GM12872 (cell line): Measurements from ENCODE around the gene MGME1.

Experiments
- CTCF ChIP-seq: IDR thresholded peaks from 3 replicates; pipeline ENCODE4 v1.5.1; 2011; ENCODE audit warnings: low read depth, mild to moderate bottlenecking, low read length, moderate library complexity; ENCODE audit not compliant: insufficient read depth

Gene MGME1

GRCh38 chr20:17992224-17992637 is 23.4 kb downstream of the MGME1 start:
- no peak for TF ChIP-seq CTCF

GRCh38 chr20:17992847-17993513 is 24.2 kb downstream of the MGME1 start:
- TF ChIP-seq CTCF, result no peak

- TF ChIP-seq CTCF, result no peak
Observed at GRCh38 chr20:17993546-17993945, 24.7 kb downstream of the MGME1 start.

- TF ChIP-seq CTCF, result peak; percentile 98
Observed at GRCh38 chr20:17995967-17996819, 27.4 kb downstream of the MGME1 start.

- TF ChIP-seq CTCF, result no peak
Observed at GRCh38 chr20:17998446-17998845, 29.6 kb downstream of the MGME1 start.

- no peak for TF ChIP-seq CTCF
Observed at GRCh38 chr20:17999566-17999965, 30.7 kb downstream of the MGME1 start.

- TF ChIP-seq CTCF, result no peak
Observed at GRCh38 chr20:18001131-18001921, 32.5 kb downstream of the MGME1 start.
